Forelimb muscle (tissue), 1 donor: ENCODE results near the gene TMCO1. TPM values are rescaled to one million over a fixed set of nuclear protein-coding genes. Genes with fewer than 3 reads are reported as not detected.
"Not testable (repeated sequence)": the region's sequence is repeated elsewhere in the genome, so short reads cannot be mapped to it uniquely, and the experiment has no call there.

Source experiments
- DNase-seq: peaks from one replicate; pipeline ENCODE4 v3.0.0-alpha.2; 2013; ENCODE audit warnings: low read depth
- polyA plus RNA-seq: library from polyadenylated mRNA; unstranded; fragments of 120-200 nt; gene quantifications from one replicate; pipeline ENCODE4 v1.2.1, GENCODE V29; 2013; ENCODE audit not compliant: insufficient read length

The TMCO1 gene
- polyA plus RNA-seq, 1 donor, result 50.6 TPM

- no peak for DNase-seq
These were observed 81.7 kb downstream of the TMCO1 start for GRCh38 chr1:165686971-165687433.

- DNase-seq, result no peak
These were observed 82.3 kb downstream of the TMCO1 start for GRCh38 chr1:165686121-165686970.

GRCh38 chr1:165683848-165684485, 84.7 kb downstream of the TMCO1 start:
- no peak for DNase-seq

GRCh38 chr1:165680773-165681172, 87.9 kb downstream of the TMCO1 start:
- not testable (repeated sequence) for DNase-seq

- DNase-seq, result no peak
These were observed 88.4 kb downstream of the TMCO1 start for GRCh38 chr1:165680303-165680702.

- DNase-seq, result no peak
These were observed 89.2 kb downstream of the TMCO1 start for GRCh38 chr1:165679282-165680036.

GRCh38 chr1:165678509-165678908, 90.2 kb downstream of the TMCO1 start:
- no peak for DNase-seq

Other genes with a start within 250 kb of the TMCO1 start
- gene LRRC52, start 224.9 kb downstream of the TMCO1 start, polyA plus RNA-seq, result 0.16 TPM
- gene MGST3, start 137.6 kb downstream of the TMCO1 start, polyA plus RNA-seq, result 166 TPM
- 43.6 TPM for gene ALDH9A1, start 70.3 kb downstream of the TMCO1 start, polyA plus RNA-seq
- 13.4 TPM for gene UCK2, start 58.7 kb upstream of the TMCO1 start, polyA plus RNA-seq